ENCODE results near the gene WDR45B. TPM values are rescaled to one million over a fixed set of nuclear protein-coding genes. Genes with fewer than 3 reads are reported as not detected.
"Not testable (repeated sequence)": the region's sequence is repeated elsewhere in the genome, so short reads cannot be mapped to it uniquely, and the experiment has no call there.

WDR45B gene
- total RNA-seq, 2 donors from 2014 or later, result 97.8 to 146 TPM

DNA sequence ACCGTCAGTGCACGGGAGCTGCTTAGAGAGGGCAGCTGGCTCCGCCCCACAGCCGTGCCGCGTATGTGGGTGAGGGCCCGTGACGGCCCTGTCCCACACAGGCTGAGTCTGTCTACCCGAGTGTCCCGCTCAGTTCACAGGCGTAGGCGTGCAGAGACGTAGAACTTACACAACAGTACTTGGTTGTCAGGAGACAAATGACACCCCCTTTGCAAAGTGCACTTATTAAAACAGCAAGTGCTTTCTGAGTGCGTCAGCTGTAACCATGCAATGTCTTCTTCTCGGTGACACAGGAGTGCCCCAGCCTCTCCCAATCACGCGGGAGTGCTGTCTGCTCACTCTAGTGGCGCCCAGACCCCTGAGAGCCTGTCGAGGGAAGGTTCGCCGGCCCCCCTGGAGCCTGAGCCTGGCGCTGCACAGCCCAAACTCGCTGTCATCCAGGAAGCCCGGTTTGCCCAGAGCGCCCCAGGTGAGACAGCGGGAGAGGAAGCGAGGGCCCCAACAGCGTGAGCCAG, 64.5 kb downstream of the WDR45B start:
- intact Hi-C loops (cut with DNase I), result no loop called here
- peak overlapping the region in 1 of 2 donors; percentile 26 for H3K27ac ChIP-seq
- TF ChIP-seq POLR2AphosphoS5 (IDR thresholded peaks at IDR 0.05), result no peak
- TF ChIP-seq POLR2A (IDR thresholded peaks at IDR 0.05), result no peak
- TF ChIP-seq, protein P1, sequence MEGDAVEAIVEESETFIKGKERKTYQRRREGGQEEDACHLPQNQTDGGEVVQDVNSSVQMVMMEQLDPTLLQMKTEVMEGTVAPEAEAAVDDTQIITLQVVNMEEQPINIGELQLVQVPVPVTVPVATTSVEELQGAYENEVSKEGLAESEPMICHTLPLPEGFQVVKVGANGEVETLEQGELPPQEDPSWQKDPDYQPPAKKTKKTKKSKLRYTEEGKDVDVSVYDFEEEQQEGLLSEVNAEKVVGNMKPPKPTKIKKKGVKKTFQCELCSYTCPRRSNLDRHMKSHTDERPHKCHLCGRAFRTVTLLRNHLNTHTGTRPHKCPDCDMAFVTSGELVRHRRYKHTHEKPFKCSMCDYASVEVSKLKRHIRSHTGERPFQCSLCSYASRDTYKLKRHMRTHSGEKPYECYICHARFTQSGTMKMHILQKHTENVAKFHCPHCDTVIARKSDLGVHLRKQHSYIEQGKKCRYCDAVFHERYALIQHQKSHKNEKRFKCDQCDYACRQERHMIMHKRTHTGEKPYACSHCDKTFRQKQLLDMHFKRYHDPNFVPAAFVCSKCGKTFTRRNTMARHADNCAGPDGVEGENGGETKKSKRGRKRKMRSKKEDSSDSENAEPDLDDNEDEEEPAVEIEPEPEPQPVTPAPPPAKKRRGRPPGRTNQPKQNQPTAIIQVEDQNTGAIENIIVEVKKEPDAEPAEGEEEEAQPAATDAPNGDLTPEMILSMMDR (IDR thresholded peaks at IDR 0.05), result no peak

DNA sequence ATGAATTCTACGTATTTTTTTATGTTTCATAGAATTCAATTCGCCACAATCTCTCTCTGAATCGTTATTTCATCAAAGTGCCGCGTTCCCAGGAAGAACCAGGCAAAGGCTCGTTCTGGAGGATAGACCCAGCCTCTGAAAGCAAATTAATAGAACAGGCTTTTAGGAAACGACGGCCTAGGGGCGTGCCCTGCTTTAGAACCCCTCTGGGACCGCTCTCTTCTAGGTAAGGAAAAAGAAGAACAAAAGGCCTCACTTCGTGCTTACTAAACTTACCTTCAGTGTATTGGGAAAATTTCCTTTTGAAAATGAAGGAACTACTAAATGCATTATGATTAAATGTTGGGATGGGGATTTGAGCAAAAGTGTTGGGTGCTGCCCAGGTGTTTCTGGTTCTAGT, 65.5 kb downstream of the WDR45B start:
- intact Hi-C loops (cut with DNase I), result no loop called here
- H3K27ac ChIP-seq, result no peak overlapping the region
- DNase-seq (ENCODE audit: low spot score), result no peak
- H3K4me1 ChIP-seq (replicated peaks), result no peaks in the 10 kb centered on the region
- peaks cover 0 to 11% of the 10 kb centered on the region in 2 donors for H3K36me3 ChIP-seq
- 81% methylated on average over 11 of the region's 11 CpGs for WGBS
- no peak overlapping the region for H3K4me3 ChIP-seq
- no peaks in the 10 kb centered on the region for H3K9me3 ChIP-seq
- TF ChIP-seq, protein P1 (IDR thresholded peaks at IDR 0.05), result no peak
- TF ChIP-seq POLR2AphosphoS5 (IDR thresholded peaks at IDR 0.05), result no peak
- TF ChIP-seq POLR2A (IDR thresholded peaks at IDR 0.05), result no peak
- no peaks in the 10 kb centered on the region for H3K27me3 ChIP-seq (replicated peaks; ENCODE audit: insufficient read depth)

More for the DNA sequence above, 64.5 kb downstream of the WDR45B start:
- H3K27me3 ChIP-seq (replicated peaks; ENCODE audit: insufficient read depth), result no peaks in the 10 kb centered on the region
- H3K4me1 ChIP-seq (replicated peaks), result no peaks in the 10 kb centered on the region
- DNase-seq (ENCODE audit: low spot score), result no peak
- H3K9me3 ChIP-seq, result no peaks in the 10 kb centered on the region
- WGBS, result 86% methylated on average over 28 of the region's 28 CpGs
- peaks cover 0 to 14% of the 10 kb centered on the region in 2 donors for H3K36me3 ChIP-seq
- H3K4me3 ChIP-seq, result no peak overlapping the region

DNA sequence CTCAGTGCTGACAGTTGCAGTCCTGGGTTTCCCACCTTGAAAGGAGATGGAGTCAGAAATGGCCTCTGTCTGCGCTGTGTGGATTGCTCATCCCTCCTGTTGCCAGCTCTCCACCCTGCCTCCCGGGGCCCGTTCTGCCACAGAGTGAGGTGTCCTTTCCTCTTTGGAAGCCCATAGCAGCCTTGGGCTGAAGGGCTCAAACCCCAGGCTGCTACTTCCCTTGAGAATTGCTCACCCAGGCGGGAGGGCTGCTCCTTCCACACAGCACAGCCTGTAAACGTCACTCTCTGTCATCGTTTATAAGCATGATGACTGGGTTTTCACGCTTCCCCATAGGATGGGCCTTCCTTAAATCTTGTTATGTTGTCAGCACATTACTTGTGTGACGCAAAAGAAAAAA, 66.0 kb downstream of the WDR45B start:
- no peaks in the 10 kb centered on the region for H3K9me3 ChIP-seq
- intact Hi-C loops (cut with DNase I), result no loop called here
- H3K27ac ChIP-seq, result no peak overlapping the region
- H3K27me3 ChIP-seq (replicated peaks; ENCODE audit: insufficient read depth), result no peaks in the 10 kb centered on the region
- no peak for TF ChIP-seq POLR2A (IDR thresholded peaks at IDR 0.05)
- no peak for TF ChIP-seq POLR2AphosphoS5 (IDR thresholded peaks at IDR 0.05)
- TF ChIP-seq, protein P1 (IDR thresholded peaks at IDR 0.05), result no peak
- DNase-seq (ENCODE audit: low spot score), result no peak
- H3K36me3 ChIP-seq, result peaks cover 0 to 6% of the 10 kb centered on the region in 2 donors
- 66% methylated on average over 8 of the region's 8 CpGs for WGBS
- no peaks in the 10 kb centered on the region for H3K4me1 ChIP-seq (replicated peaks)
- no peak overlapping the region for H3K4me3 ChIP-seq

DNA sequence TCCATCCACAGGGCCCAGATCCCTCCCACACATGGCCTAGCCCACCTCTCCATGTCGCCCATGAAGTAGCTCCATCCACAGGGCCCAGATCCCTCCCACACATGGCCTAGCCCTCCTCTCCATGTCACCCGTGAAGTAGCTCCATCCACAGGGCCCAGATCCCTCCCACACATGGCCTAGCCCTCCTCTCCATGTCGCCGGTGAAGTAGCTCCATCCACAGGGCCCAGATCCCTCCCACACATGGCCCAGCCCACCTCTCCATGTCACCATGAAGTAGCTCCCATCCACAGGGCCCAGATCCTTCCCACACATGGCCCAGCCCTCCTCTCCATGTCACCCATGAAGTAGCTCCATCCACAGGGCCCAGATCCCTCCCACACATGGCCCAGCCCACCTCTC, 68.3 kb downstream of the WDR45B start:
- H3K36me3 ChIP-seq; H3K4me3 ChIP-seq; intact Hi-C loops (cut with DNase I); H3K9me3 ChIP-seq; H3K27ac ChIP-seq; DNase-seq (ENCODE audit: low spot score); H3K27me3 ChIP-seq (replicated peaks; ENCODE audit: insufficient read depth); H3K4me1 ChIP-seq (replicated peaks): not testable (repeated sequence)
- WGBS, result 93% methylated on average over 4 of the region's 4 CpGs

DNA sequence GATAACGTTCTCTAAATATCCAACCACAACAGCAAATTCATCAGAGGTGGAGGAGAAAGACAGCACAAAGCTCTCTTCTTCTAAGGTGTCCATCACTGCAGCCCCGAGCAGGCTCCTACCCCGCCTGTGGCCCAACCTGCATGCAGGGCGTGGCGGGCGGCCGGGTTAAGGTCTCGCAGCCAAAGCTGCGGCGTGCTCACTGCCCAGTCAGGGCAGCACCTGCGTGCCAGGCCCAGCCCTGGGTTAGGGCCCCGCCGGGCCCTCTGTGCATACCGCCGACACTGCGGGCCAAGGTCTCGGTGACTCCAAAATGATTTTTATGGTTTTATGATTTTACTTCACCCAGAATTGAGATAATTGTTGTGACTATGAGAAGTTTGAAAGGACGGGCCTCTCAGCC, 70.9 kb downstream of the WDR45B start:
- DNase-seq (ENCODE audit: low spot score), result no peak
- H3K4me3 ChIP-seq, result no peak overlapping the region
- no peak overlapping the region for H3K27ac ChIP-seq
- intact Hi-C loops (cut with DNase I), result no loop called here
- 90% methylated on average over 18 of the region's 18 CpGs for WGBS
- no peaks in the 10 kb centered on the region for H3K27me3 ChIP-seq (replicated peaks; ENCODE audit: insufficient read depth)
- no peaks in the 10 kb centered on the region for H3K36me3 ChIP-seq
- H3K9me3 ChIP-seq, result no peaks in the 10 kb centered on the region
- no peaks in the 10 kb centered on the region for H3K4me1 ChIP-seq (replicated peaks)
- TF ChIP-seq POLR2AphosphoS5 (IDR thresholded peaks at IDR 0.05), result no peak
- TF ChIP-seq POLR2A (IDR thresholded peaks at IDR 0.05), result no peak
- TF ChIP-seq, protein P1 (IDR thresholded peaks at IDR 0.05), result no peak

DNA sequence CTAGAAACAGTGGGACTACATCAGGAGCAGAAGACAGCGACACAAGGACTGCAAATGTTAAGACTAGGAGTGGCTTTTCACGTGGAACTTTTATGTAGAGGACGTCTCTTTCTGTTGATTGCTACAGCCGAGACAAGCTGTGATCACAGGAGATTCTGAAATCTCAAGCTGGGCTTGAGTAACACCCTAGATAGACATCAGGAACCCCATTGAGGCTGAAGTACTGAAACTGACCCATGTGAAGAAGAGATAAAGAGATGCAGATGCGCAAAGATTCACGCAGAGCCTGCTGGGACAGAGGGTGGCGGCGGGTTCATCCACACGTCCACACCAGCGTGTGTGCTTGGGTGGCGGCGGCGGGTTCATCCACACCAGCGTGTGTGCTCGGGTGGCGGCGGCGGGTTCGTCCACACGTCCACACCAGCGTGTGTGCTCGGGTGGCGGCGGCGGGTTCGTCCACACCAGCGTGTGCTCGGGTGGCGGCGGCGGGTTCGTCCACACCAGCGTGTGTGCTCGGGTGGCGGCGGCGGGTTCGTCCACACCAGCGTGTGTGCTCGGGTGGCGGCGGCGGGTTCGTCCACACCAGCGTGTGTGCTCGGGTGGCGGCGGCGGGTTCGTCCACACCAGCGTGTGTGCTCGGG, 72.5 kb downstream of the WDR45B start:
- H3K4me1 ChIP-seq (replicated peaks); intact Hi-C loops (cut with DNase I); H3K9me3 ChIP-seq; H3K27ac ChIP-seq; DNase-seq (ENCODE audit: low spot score); H3K4me3 ChIP-seq; H3K36me3 ChIP-seq; H3K27me3 ChIP-seq (replicated peaks; ENCODE audit: insufficient read depth): not testable (repeated sequence)
- 92% methylated on average over 27 of the region's 52 CpGs for WGBS

All from prostate gland (tissue), 2 donors.